ENCODE data around the gene SRPRA.

SRPRA gene

GRCh38 chr11:126231725-126232459 lies 36.8 kb downstream of the SRPRA start:
- no peak for DNase-seq (ENCODE audit: low read depth in 2 of 2)

GRCh38 chr11:126229858-126230540 lies 38.7 kb downstream of the SRPRA start:
- no peak for DNase-seq (ENCODE audit: low read depth in 2 of 2)

GRCh38 chr11:126226334-126227084 lies 42.2 kb downstream of the SRPRA start:
- DNase-seq (ENCODE audit: low read depth in 2 of 2): no peak

- DNase-seq (ENCODE audit: low read depth in 2 of 2): no peak
These were observed 43.4 kb downstream of the SRPRA start for GRCh38 chr11:126225295-126225665.

GRCh38 chr11:126224647-126225294 lies 43.9 kb downstream of the SRPRA start:
- no peak for DNase-seq (ENCODE audit: low read depth in 2 of 2)

- DNase-seq (ENCODE audit: low read depth in 2 of 2): no peak
These were observed 49.1 kb downstream of the SRPRA start for GRCh38 chr11:126219547-126219946.

- no peak for DNase-seq (ENCODE audit: low read depth in 2 of 2)
These were observed 51.2 kb downstream of the SRPRA start for GRCh38 chr11:126217491-126217890.

- DNase-seq (ENCODE audit: low read depth in 2 of 2): no peak
These were observed 52.0 kb downstream of the SRPRA start for GRCh38 chr11:126216526-126217305.

- no peak for DNase-seq (ENCODE audit: low read depth in 2 of 2)
These were observed 53.9 kb downstream of the SRPRA start for GRCh38 chr11:126214841-126215240.

- DNase-seq (ENCODE audit: low read depth in 2 of 2): no peak
These were observed 54.3 kb downstream of the SRPRA start for GRCh38 chr11:126214441-126214840.
